SK-N-SH (cell line): ENCODE results near the gene VMAC. TPM values are rescaled to one million over a fixed set of nuclear protein-coding genes. Genes with fewer than 3 reads are reported as not detected.

Experiments used
- CTCF ChIA-PET: fragments of 300-600, 350-600 bp; formaldehyde crosslinking; extraction: SDS; loops from one replicate; lab custom pipeline; 2021; lab: Yijun Ruan, JAX
- POLR2A ChIA-PET: fragments of 350-600 bp; sonication (Branson Sonifier 250); formaldehyde crosslinking; extraction: SDS; loops from one replicate; lab custom pipeline; 2020; ENCODE audit warnings: antibody characterized with exemption, inconsistent platforms; lab: Yijun Ruan, JAX
- DNase-seq: peaks from one replicate; pipeline ENCODE4 v3.0.0; 2012
- H2AFZ ChIP-seq: fragments of 200-600 bp; sonication (generic); 2 replicates; pipeline ENCODE4 v1.8.1; 2016; ENCODE audit warnings: antibody characterized with exemption, mild to moderate bottlenecking, low read depth
- H3F3A ChIP-seq: fragments of 200-600 bp; sonication (generic); replicated peaks from 2 replicates; pipeline ENCODE3; 2016; ENCODE audit warnings: antibody characterized with exemption, mild to moderate bottlenecking; ENCODE audit not compliant: insufficient read depth
- H3K27ac ChIP-seq, 2 experiments: fragments of 200-500 bp in 1 of 2; fragments of 200-600 bp in 1 of 2; sonication (Bioruptor generic) in 1 of 2; sonication (generic), shearing (Covaris generic) in 1 of 2; 2 replicates each; pipeline versions ENCODE4 v1.5.1 to v1.6.1; 2014 to 2016; ENCODE audit warnings: low read depth in 2 of 2, inconsistent platforms in 1 of 2, low read length in 1 of 2, mild to moderate bottlenecking in 1 of 2, mixed read lengths in 1 of 2
- H3K27me3 ChIP-seq: fragments of 200-600 bp; sonication (generic), shearing (Covaris generic); 2 replicates; pipeline ENCODE4 v1.6.1; 2016; ENCODE audit warnings: mixed run types; ENCODE audit not compliant: insufficient read depth
- H3K36me3 ChIP-seq, 2 experiments: fragments of 200-500 bp in 1 of 2; fragments of 200-600 bp in 1 of 2; sonication (Bioruptor generic) in 1 of 2; sonication (generic) in 1 of 2; replicated peaks in 1 of 2; 2 replicates each; pipeline versions ENCODE3 to v1.5.1; 2014 to 2016; ENCODE audit warnings: low read length in 1 of 2, mild to moderate bottlenecking in 1 of 2; ENCODE audit not compliant: insufficient read depth in 2 of 2, control insufficient read depth in 1 of 2
- H3K4me1 ChIP-seq, 2 experiments: fragments of 200-500 bp in 1 of 2; fragments of 200-600 bp in 1 of 2; sonication (Bioruptor generic) in 1 of 2; sonication (generic), shearing (Covaris generic) in 1 of 2; 2 replicates each; pipeline versions ENCODE4 v1.5.1 to v1.6.1; 2014 to 2016; ENCODE audit warnings: low read depth in 1 of 2, low read length in 1 of 2, mixed run types in 1 of 2; ENCODE audit not compliant: insufficient read depth in 2 of 2, control insufficient read depth in 1 of 2
- H3K4me2 ChIP-seq: fragments of 200-600 bp; sonication (generic), shearing (Covaris generic); 2 replicates; pipeline ENCODE4 v1.6.1; 2017; ENCODE audit warnings: mixed run types
- H3K4me3 ChIP-seq, 2 experiments: fragments of 200-500 bp in 1 of 2; fragments of 200-600 bp in 1 of 2; sonication (Bioruptor generic) in 1 of 2; sonication (generic), shearing (Covaris generic) in 1 of 2; 2 replicates each; pipeline versions ENCODE4 v1.5.1 to v1.8.1; 2014 to 2016; ENCODE audit warnings: low read depth in 2 of 2, inconsistent platforms in 1 of 2, low read length in 1 of 2, mild to moderate bottlenecking in 1 of 2, mixed read lengths in 1 of 2, moderate library complexity in 1 of 2
- H3K79me2 ChIP-seq: fragments of 200-600 bp; sonication (generic); 2 replicates; pipeline ENCODE4 v1.8.1; 2017; ENCODE audit warnings: mild to moderate bottlenecking; ENCODE audit not compliant: insufficient read depth
- H3K9ac ChIP-seq: fragments of 200-600 bp; sonication (generic); 2 replicates; pipeline ENCODE4 v1.6.1; 2017; ENCODE audit warnings: mixed run types
- H3K9me2 ChIP-seq: fragments of 200-600 bp; sonication (generic); 2 replicates; pipeline ENCODE4 v1.6.1; 2017; ENCODE audit warnings: mixed run types
- H3K9me3 ChIP-seq: fragments of 200-600 bp; sonication (generic); 2 replicates; pipeline ENCODE4 v1.6.1; 2017; ENCODE audit warnings: mixed run types, mild to moderate bottlenecking, moderate library complexity
- H4K20me1 ChIP-seq: fragments of 200-600 bp; sonication (generic); 2 replicates; pipeline ENCODE4 v1.6.1; 2017; ENCODE audit warnings: mild to moderate bottlenecking, mixed run types; ENCODE audit not compliant: insufficient read depth
- CHD2 ChIP-seq: fragments of 150-350 bp; IDR thresholded peaks from 2 replicates; pipeline ENCODE4 v1.6.1; 2018; ENCODE audit warnings: low read length; ENCODE audit not compliant: partially characterized antibody
- EZH2phosphoT487 ChIP-seq: fragments of 200-600 bp; sonication (generic); IDR thresholded peaks from 2 replicates; pipeline ENCODE4 v1.6.1; 2017; ENCODE audit warnings: low read depth, mixed run types, mild to moderate bottlenecking, antibody characterized with exemption, moderate library complexity, borderline replicate concordance
- FOSL2 ChIP-seq: IDR thresholded peaks from 2 replicates; pipeline ENCODE4 v1.4.0; 2012; ENCODE audit warnings: low read depth, mild to moderate bottlenecking, moderate library complexity, borderline replicate concordance
- FOXM1 ChIP-seq: IDR thresholded peaks from 2 replicates; pipeline ENCODE4 v1.4.0; 2012; ENCODE audit warnings: low read depth, mild to moderate bottlenecking
- MAX ChIP-seq: IDR thresholded peaks from 2 replicates; pipeline ENCODE4 v1.4.0; 2012; ENCODE audit warnings: low read depth
- MXI1 ChIP-seq: IDR thresholded peaks from 2 replicates; pipeline ENCODE4 v1.6.1; 2012; ENCODE audit warnings: mild to moderate bottlenecking, low read depth, low read length, improper control_type of control experiment
- POLR2AphosphoS5 ChIP-seq: IDR thresholded peaks from 2 replicates; pipeline ENCODE4 v1.6.1; 2012; ENCODE audit warnings: low read depth, low read length
- RAD21 ChIP-seq: IDR thresholded peaks from 2 replicates; pipeline ENCODE4 v1.6.1; 2012; ENCODE audit warnings: mild to moderate bottlenecking, low read length
- RCOR1 ChIP-seq: fragments of 150-350 bp; IDR thresholded peaks from 2 replicates; pipeline ENCODE4 v1.6.1; 2017; ENCODE audit warnings: antibody characterized with exemption, low read length
- REST ChIP-seq: IDR thresholded peaks from 2 replicates; pipeline ENCODE4 v1.6.1; 2012; ENCODE audit warnings: mild to moderate bottlenecking, low read depth, low read length, moderate library complexity
- RXRA ChIP-seq: IDR thresholded peaks from 2 replicates; pipeline ENCODE4 v1.4.0; 2012; ENCODE audit warnings: low read depth, mild to moderate bottlenecking, borderline replicate concordance
- SIN3A ChIP-seq: IDR thresholded peaks from 2 replicates; pipeline ENCODE4 v1.6.1; 2012; ENCODE audit warnings: low read depth, mild to moderate bottlenecking, low read length, moderate library complexity, borderline replicate concordance
- TAF1 ChIP-seq: IDR thresholded peaks from 2 replicates; pipeline ENCODE4 v1.6.1; 2012; ENCODE audit warnings: low read depth, mild to moderate bottlenecking, low read length, moderate library complexity, borderline replicate concordance
- YY1 ChIP-seq: IDR thresholded peaks from 2 replicates; pipeline ENCODE4 v1.4.0; 2012; ENCODE audit warnings: low read depth, mild to moderate bottlenecking
- WGBS: methylation state at CpG from one replicate; pipeline ENCODE4 v1.1.6; 2017; ENCODE audit warnings: low lambda C conversion rate; 5-methylcytosine and 5-hydroxymethylcytosine counted together
- polyA plus RNA-seq, 3 experiments: library from polyadenylated mRNA; depleted of rRNA; stranded (reverse); fragments of >200 nt; gene quantifications; 2 replicates each; pipeline ENCODE4 v1.2.3, GENCODE V29; 2012
- TF ChIP-seq, protein P1 (sequence below): fragments of 150-350 bp; IDR thresholded peaks from 2 replicates; pipeline ENCODE4 v1.6.1; 2016; ENCODE audit warnings: mild to moderate bottlenecking, low read depth, low read length
- TF ChIP-seq, protein P2 (sequence below): IDR thresholded peaks from 2 replicates; pipeline ENCODE4 v1.4.0; 2012; ENCODE audit warnings: low read depth, borderline replicate concordance

Gene VMAC
- polyA plus RNA-seq, 1 of the 3 experiments (the other 2 are of a cell fraction) = 6.5 TPM

DNA sequence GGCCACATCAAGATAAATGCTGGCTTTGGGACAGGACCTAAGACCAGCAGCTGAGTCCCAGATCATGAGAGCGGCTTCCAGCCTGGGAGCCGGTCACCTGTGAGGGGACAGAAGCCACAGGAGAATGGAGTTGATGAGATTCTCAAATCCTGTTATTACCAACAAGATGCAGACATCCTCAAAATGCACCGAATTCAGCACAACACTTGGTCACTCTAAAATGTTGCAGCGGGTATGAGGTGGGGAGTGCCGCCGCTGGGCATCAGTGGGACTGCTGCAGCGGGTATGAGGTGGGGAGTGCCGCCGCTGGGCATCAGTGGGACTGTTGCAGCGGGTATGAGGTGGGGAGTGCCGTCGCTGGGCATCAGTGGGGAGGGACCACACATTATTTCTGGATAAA lies 52.1 kb downstream of the VMAC start:
- H3K79me2 ChIP-seq = peaks cover 99% of the 10 kb centered on the region
- H3K9me2 ChIP-seq = no peaks in the 10 kb centered on the region
- H3K9me3 ChIP-seq = no peaks in the 10 kb centered on the region
- H3K4me2 ChIP-seq = no peak overlapping the region
- H3K27me3 ChIP-seq = no peaks in the 10 kb centered on the region
- no peak for DNase-seq
- 91% methylated on average over 12 of the region's 12 CpGs for WGBS
- no peak overlapping the region for H2AFZ ChIP-seq
- peaks cover 31 to 88% of the 10 kb centered on the region in 2 experiments for H3K4me1 ChIP-seq
- H3K36me3 ChIP-seq = no peaks in the 10 kb centered on the region
- no peaks in the 10 kb centered on the region for H3F3A ChIP-seq
- CTCF ChIA-PET = interaction anchor here (1.8 to 5.3 kb wide), 4 partner anchors 11 to 153 kb away, joined by 7 to 34 read pairs (median 9); no protein-coding TSS in a partner anchor
- no peak overlapping the region; a peak in 1 of 4 replicates for H3K27ac ChIP-seq
- peaks cover 98% of the 10 kb centered on the region for H4K20me1 ChIP-seq
- POLR2A ChIA-PET = no interaction called here
- no peak overlapping the region for H3K4me3 ChIP-seq
- H3K9ac ChIP-seq = no peak overlapping the region
- TF ChIP-seq CHD2 = no peak
- no peak for TF ChIP-seq POLR2AphosphoS5
- no peak for TF ChIP-seq YY1
- no peak for TF ChIP-seq RXRA
- TF ChIP-seq RCOR1 = no peak
- TF ChIP-seq FOXM1 = no peak
- no peak for TF ChIP-seq FOSL2
- no peak for TF ChIP-seq TAF1
- TF ChIP-seq, protein P1, sequence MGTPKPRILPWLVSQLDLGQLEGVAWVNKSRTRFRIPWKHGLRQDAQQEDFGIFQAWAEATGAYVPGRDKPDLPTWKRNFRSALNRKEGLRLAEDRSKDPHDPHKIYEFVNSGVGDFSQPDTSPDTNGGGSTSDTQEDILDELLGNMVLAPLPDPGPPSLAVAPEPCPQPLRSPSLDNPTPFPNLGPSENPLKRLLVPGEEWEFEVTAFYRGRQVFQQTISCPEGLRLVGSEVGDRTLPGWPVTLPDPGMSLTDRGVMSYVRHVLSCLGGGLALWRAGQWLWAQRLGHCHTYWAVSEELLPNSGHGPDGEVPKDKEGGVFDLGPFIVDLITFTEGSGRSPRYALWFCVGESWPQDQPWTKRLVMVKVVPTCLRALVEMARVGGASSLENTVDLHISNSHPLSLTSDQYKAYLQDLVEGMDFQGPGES = no peak
- no peak for TF ChIP-seq RAD21
- no peak for TF ChIP-seq REST
- no peak for TF ChIP-seq MXI1
- TF ChIP-seq EZH2phosphoT487 = no peak
- no peak for TF ChIP-seq MAX
- TF ChIP-seq SIN3A = no peak
- TF ChIP-seq, protein P2, sequence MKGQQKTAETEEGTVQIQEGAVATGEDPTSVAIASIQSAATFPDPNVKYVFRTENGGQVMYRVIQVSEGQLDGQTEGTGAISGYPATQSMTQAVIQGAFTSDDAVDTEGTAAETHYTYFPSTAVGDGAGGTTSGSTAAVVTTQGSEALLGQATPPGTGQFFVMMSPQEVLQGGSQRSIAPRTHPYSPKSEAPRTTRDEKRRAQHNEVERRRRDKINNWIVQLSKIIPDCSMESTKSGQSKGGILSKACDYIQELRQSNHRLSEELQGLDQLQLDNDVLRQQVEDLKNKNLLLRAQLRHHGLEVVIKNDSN = no peak
